ENCODE results near the gene CKAP5. TPM values are rescaled to one million over a fixed set of nuclear protein-coding genes. Genes with fewer than 3 reads are reported as not detected.

CKAP5 gene
- polyA plus RNA-seq, 1 donor: 52.5 TPM

DNA sequence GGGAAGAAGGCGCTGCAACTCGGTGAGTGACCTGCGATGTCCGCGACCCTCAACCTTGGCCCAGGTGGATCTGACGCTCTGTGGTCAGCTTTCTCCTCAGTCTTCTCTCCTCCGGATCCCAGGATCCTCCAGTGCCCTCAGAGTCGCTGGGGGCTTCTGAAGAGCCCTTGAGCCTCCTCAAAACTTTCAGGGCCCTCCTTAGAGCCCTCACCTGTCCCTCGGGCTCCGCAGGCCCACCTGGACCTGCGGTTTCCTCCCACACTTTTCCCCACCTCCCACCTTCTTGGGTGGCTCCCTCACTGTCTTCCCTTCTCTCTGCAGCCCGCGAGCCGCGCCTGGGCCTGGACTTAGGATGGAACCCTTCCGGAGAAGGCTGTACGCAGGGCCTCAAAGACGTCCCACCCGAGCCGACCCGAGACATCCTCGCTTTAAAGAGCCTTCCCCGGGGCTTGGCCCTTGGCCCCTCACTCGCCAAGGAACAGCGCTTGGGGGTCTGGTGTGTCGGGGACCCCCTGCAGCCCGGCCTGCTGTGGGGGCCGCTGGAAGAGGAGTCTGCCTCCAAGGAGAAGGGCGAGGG, 144.9 kb downstream of the CKAP5 start:
- WGBS (ENCODE audit: insufficient coverage, low lambda C conversion rate): no CpG with 5 or more reads among the region's 29 CpGs
- H3K27ac ChIP-seq (ENCODE audit: low read length): peak overlapping the region; percentile 97
- peaks cover 23% of the 10 kb centered on the region for H3K4me1 ChIP-seq (ENCODE audit: control insufficient read depth, insufficient read depth, low read length)
- H3K4me3 ChIP-seq (ENCODE audit: low read length): peak overlapping the region; percentile 93
- H3K9me3 ChIP-seq (ENCODE audit: control insufficient read depth, low read depth, low read length): no peaks in the 10 kb centered on the region
- no peak for DNase-seq
- no peaks in the 10 kb centered on the region for H3K27me3 ChIP-seq (ENCODE audit: control insufficient read depth, insufficient read depth, low read length)
- peaks cover 48% of the 10 kb centered on the region for H3K36me3 ChIP-seq (ENCODE audit: control insufficient read depth, insufficient read depth, low read length)

DNA sequence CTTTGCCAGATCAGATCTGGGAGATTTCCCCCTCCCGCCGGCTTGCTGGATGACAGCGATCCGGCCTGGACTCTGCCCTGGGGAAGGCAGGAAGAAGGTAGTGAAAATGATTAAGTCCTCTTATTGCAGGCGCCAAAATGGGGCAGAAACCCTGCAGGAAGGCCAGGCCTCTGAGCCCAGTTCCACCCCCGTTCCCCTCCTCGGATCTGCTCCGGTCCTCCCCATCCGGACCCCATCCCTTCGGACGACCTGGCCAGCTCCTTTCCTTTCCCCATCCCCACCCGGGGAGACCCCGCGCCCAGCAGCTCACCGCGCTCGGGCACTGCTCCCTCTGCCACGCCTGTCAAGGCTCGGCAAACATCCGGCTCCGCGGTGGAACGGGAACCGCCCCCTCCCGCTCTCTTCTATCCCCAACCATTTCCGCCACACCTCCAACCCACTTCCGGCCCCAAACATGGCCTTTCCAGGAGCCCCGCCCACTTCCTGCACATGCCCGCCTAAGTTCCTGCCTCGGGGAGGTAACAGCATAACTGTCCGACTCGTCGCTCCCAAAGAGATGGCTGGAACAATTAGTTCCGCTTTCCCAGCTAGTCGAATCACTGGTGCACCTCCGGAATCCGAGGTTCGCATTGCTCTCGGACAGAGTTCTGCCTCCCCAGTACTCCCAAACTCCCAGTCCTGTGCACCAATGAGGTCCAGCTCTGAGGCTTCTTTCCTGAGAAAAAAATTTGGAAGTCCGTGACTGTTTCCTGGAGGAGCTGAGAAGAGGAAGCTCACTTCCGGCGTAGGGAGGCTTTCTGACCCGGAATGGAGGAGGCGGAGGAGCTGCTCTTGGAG, 145.6 kb downstream of the CKAP5 start, which contains the start of the genes ARHGAP1 and ZNF408:
ARHGAP1 (minus strand) TSS at position 379 of the 837 bp plus-strand sequence. CDS start 4,512 bp downstream, outside the sequence.
ZNF408 (plus strand) TSS at position 791 of the 837 bp plus-strand sequence; CDS start at position 808, 17 bp downstream.
- no peaks in the 10 kb centered on the region for H3K27me3 ChIP-seq (ENCODE audit: control insufficient read depth, insufficient read depth, low read length)
- peak within 1 kb of the TSS; percentile 93 for H3K4me3 ChIP-seq (ENCODE audit: low read length)
- peak within 1 kb of the TSS; percentile 97 for H3K27ac ChIP-seq (ENCODE audit: low read length)
- WGBS (ENCODE audit: insufficient coverage, low lambda C conversion rate): no CpG with 5 or more reads among the region's 44 CpGs
- H3K9me3 ChIP-seq (ENCODE audit: control insufficient read depth, low read depth, low read length): no peaks in the 10 kb centered on the region
- peaks cover 23% of the 10 kb centered on the region for H3K4me1 ChIP-seq (ENCODE audit: control insufficient read depth, insufficient read depth, low read length)
- DNase-seq: peak; percentile 98 to 99
- H3K36me3 ChIP-seq (ENCODE audit: control insufficient read depth, insufficient read depth, low read length): peaks cover 48% of the 10 kb centered on the region

GRCh38 chr11:46698597-46698996, 147.5 kb downstream of the CKAP5 start:
- WGBS (ENCODE audit: insufficient coverage, low lambda C conversion rate): 86% methylated on average over 1 of the region's 1 CpG
- Histone ChIP-seq H3K4me1 (ENCODE audit: control insufficient read depth, insufficient read depth, low read length) (peaks cover 23% of the 10 kb centered on the region), H3K27ac (ENCODE audit: low read length) (no peak overlapping the region)

GRCh38 chr11:46697723-46698122, 148.4 kb downstream of the CKAP5 start:
- H3K36me3 ChIP-seq (ENCODE audit: control insufficient read depth, insufficient read depth, low read length): peaks cover 47% of the 10 kb centered on the region
- DNase-seq: no peak
- no peaks in the 10 kb centered on the region for H3K27me3 ChIP-seq (ENCODE audit: control insufficient read depth, insufficient read depth, low read length)
- H3K4me3 ChIP-seq (ENCODE audit: low read length): no peak overlapping the region
- peaks cover 23% of the 10 kb centered on the region for H3K4me1 ChIP-seq (ENCODE audit: control insufficient read depth, insufficient read depth, low read length)
- WGBS (ENCODE audit: insufficient coverage, low lambda C conversion rate): no CpG with 5 or more reads among the region's 2 CpGs
- H3K27ac ChIP-seq (ENCODE audit: low read length): peak overlapping the region; percentile 7
- H3K9me3 ChIP-seq (ENCODE audit: control insufficient read depth, low read depth, low read length): no peaks in the 10 kb centered on the region

More at GRCh38 chr11:46698597-46698996, 147.5 kb downstream of the CKAP5 start:
- Histone ChIP-seq H3K9me3 (ENCODE audit: control insufficient read depth, low read depth, low read length) (no peaks in the 10 kb centered on the region), H3K27me3 (ENCODE audit: control insufficient read depth, insufficient read depth, low read length) (no peaks in the 10 kb centered on the region), H3K4me3 (ENCODE audit: low read length) (no peak overlapping the region), H3K36me3 (ENCODE audit: control insufficient read depth, insufficient read depth, low read length) (peaks cover 49% of the 10 kb centered on the region)
- no peak for DNase-seq

DNA sequence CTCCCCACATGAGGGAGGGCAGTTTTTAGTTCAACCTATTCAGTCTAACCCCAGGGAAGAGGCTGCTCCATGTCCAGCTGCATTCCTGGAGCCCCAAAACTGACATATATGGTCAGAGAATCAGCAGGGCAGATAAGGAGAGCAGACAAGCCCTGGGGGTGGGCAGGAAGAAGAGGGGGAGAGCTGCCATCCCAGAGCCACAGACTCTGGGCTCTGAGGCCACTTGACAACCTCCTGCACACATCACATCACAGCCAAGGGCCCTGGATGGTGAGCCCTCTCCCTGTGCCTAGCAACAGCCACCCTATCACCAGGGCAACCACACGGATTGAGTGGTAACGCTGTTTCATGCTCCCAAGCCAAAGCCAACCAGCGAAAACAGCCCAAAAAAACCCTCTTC, 148.8 kb downstream of the CKAP5 start:
- no peak overlapping the region for H3K4me3 ChIP-seq (ENCODE audit: low read length)
- no peaks in the 10 kb centered on the region for H3K27me3 ChIP-seq (ENCODE audit: control insufficient read depth, insufficient read depth, low read length)
- no peaks in the 10 kb centered on the region for H3K9me3 ChIP-seq (ENCODE audit: control insufficient read depth, low read depth, low read length)
- no CpG with 5 or more reads among the region's 3 CpGs for WGBS (ENCODE audit: insufficient coverage, low lambda C conversion rate)
- peak overlapping the region; percentile 7 for H3K27ac ChIP-seq (ENCODE audit: low read length)
- peaks cover 45% of the 10 kb centered on the region for H3K36me3 ChIP-seq (ENCODE audit: control insufficient read depth, insufficient read depth, low read length)
- peaks cover 23% of the 10 kb centered on the region for H3K4me1 ChIP-seq (ENCODE audit: control insufficient read depth, insufficient read depth, low read length)
- no peak for DNase-seq

- Histone ChIP-seq H3K4me3 (ENCODE audit: low read length) (no peak overlapping the region), H3K27me3 (ENCODE audit: control insufficient read depth, insufficient read depth, low read length) (no peaks in the 10 kb centered on the region), H3K36me3 (ENCODE audit: control insufficient read depth, insufficient read depth, low read length) (peaks cover 51% of the 10 kb centered on the region), H3K9me3 (ENCODE audit: control insufficient read depth, low read depth, low read length) (no peaks in the 10 kb centered on the region), H3K27ac (ENCODE audit: low read length) (no peak overlapping the region), H3K4me1 (ENCODE audit: control insufficient read depth, insufficient read depth, low read length) (peaks cover 19% of the 10 kb centered on the region)
- WGBS (ENCODE audit: insufficient coverage, low lambda C conversion rate): 90% methylated on average over 2 of the region's 11 CpGs
- no peak for DNase-seq
These were observed 149.9 kb downstream of the CKAP5 start for GRCh38 chr11:46696212-46696558.

GRCh38 chr11:46695345-46696211, 150.5 kb downstream of the CKAP5 start:
- no CpG with 5 or more reads among the region's 12 CpGs for WGBS (ENCODE audit: insufficient coverage, low lambda C conversion rate)
- Histone ChIP-seq H3K27me3 (ENCODE audit: control insufficient read depth, insufficient read depth, low read length) (no peaks in the 10 kb centered on the region), H3K9me3 (ENCODE audit: control insufficient read depth, low read depth, low read length) (no peaks in the 10 kb centered on the region), H3K4me3 (ENCODE audit: low read length) (no peak overlapping the region), H3K4me1 (ENCODE audit: control insufficient read depth, insufficient read depth, low read length) (peaks cover 19% of the 10 kb centered on the region), H3K27ac (ENCODE audit: low read length) (no peak overlapping the region), H3K36me3 (ENCODE audit: control insufficient read depth, insufficient read depth, low read length) (peaks cover 53% of the 10 kb centered on the region)
- DNase-seq: no peak

GRCh38 chr11:46694607-46695006, 151.5 kb downstream of the CKAP5 start:
- Histone ChIP-seq H3K9me3 (ENCODE audit: control insufficient read depth, low read depth, low read length) (no peaks in the 10 kb centered on the region), H3K4me1 (ENCODE audit: control insufficient read depth, insufficient read depth, low read length) (peaks cover 19% of the 10 kb centered on the region), H3K27ac (ENCODE audit: low read length) (no peak overlapping the region), H3K27me3 (ENCODE audit: control insufficient read depth, insufficient read depth, low read length) (no peaks in the 10 kb centered on the region), H3K36me3 (ENCODE audit: control insufficient read depth, insufficient read depth, low read length) (peaks cover 59% of the 10 kb centered on the region), H3K4me3 (ENCODE audit: low read length) (no peak overlapping the region)
- no peak for DNase-seq
- WGBS (ENCODE audit: insufficient coverage, low lambda C conversion rate): no CpG with 5 or more reads among the region's 7 CpGs

DNA sequence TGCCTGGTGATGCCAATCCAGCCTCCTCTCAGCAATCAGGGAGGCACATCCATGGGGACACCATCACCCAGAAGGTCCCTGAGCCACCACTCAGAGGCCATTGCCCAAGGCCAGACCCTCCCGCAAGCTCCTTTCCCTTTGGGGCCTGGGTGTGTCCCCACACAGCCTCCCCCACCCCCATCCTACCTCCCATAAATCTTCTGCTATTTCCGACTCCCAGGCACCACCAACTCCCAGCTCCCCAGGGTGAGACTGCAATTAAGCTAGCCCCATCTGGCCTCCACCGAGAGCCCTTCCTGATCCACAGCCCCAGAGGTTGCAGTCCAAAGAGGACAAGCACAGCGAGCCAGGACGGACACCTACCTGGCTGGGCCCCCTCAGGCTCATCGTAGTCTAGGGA, 152.0 kb downstream of the CKAP5 start:
- no peak overlapping the region for H3K4me3 ChIP-seq (ENCODE audit: low read length)
- H3K9me3 ChIP-seq (ENCODE audit: control insufficient read depth, low read depth, low read length): no peaks in the 10 kb centered on the region
- no CpG with 5 or more reads among the region's 6 CpGs for WGBS (ENCODE audit: insufficient coverage, low lambda C conversion rate)
- peaks cover 15% of the 10 kb centered on the region for H3K4me1 ChIP-seq (ENCODE audit: control insufficient read depth, insufficient read depth, low read length)
- peaks cover 61% of the 10 kb centered on the region for H3K36me3 ChIP-seq (ENCODE audit: control insufficient read depth, insufficient read depth, low read length)
- H3K27ac ChIP-seq (ENCODE audit: low read length): no peak overlapping the region
- DNase-seq: no peak
- H3K27me3 ChIP-seq (ENCODE audit: control insufficient read depth, insufficient read depth, low read length): no peaks in the 10 kb centered on the region

DNA sequence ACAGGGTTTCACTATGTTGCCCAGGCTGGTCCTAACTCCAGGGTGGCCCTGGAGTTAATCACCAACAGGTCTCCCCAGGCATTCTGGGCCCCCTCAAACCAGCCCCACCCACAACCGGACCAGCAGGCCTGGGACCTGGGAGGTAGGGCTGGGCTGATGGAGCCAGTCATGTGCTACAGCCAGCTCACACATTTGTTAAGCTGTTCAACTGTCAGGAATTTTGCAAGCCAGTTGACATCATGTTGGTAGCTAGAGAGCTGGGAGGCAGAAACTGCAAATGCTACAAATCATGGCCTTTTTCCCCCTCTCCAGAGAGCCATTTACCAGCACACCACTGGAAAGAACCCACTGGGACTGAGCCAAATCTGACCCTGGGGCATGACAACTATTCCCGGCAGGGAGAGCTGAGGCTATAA, 152.5 kb downstream of the CKAP5 start:
- no CpG with 5 or more reads among the region's 2 CpGs for WGBS (ENCODE audit: insufficient coverage, low lambda C conversion rate)
- peaks cover 11% of the 10 kb centered on the region for H3K4me1 ChIP-seq (ENCODE audit: control insufficient read depth, insufficient read depth, low read length)
- no peak overlapping the region for H3K4me3 ChIP-seq (ENCODE audit: low read length)
- H3K36me3 ChIP-seq (ENCODE audit: control insufficient read depth, insufficient read depth, low read length): peaks cover 63% of the 10 kb centered on the region
- no peaks in the 10 kb centered on the region for H3K9me3 ChIP-seq (ENCODE audit: control insufficient read depth, low read depth, low read length)
- H3K27me3 ChIP-seq (ENCODE audit: control insufficient read depth, insufficient read depth, low read length): no peaks in the 10 kb centered on the region
- no peak overlapping the region for H3K27ac ChIP-seq (ENCODE audit: low read length)
- no peak for DNase-seq
